Pericardium fibroblast (primary cell): ENCODE data around the gene REEP6. TPM values are rescaled to one million over a fixed set of nuclear protein-coding genes. Genes with fewer than 3 reads are reported as not detected.

Source experiments
- total RNA-seq: library from RNA; depleted of rRNA; stranded (reverse); fragments of >200 nt; gene quantifications from 2 replicates; pipeline ENCODE4 v1.2.3, GENCODE V29; 2015

REEP6 gene
- 6.1 and 12.4 TPM in 2 replicates for total RNA-seq

DNA sequence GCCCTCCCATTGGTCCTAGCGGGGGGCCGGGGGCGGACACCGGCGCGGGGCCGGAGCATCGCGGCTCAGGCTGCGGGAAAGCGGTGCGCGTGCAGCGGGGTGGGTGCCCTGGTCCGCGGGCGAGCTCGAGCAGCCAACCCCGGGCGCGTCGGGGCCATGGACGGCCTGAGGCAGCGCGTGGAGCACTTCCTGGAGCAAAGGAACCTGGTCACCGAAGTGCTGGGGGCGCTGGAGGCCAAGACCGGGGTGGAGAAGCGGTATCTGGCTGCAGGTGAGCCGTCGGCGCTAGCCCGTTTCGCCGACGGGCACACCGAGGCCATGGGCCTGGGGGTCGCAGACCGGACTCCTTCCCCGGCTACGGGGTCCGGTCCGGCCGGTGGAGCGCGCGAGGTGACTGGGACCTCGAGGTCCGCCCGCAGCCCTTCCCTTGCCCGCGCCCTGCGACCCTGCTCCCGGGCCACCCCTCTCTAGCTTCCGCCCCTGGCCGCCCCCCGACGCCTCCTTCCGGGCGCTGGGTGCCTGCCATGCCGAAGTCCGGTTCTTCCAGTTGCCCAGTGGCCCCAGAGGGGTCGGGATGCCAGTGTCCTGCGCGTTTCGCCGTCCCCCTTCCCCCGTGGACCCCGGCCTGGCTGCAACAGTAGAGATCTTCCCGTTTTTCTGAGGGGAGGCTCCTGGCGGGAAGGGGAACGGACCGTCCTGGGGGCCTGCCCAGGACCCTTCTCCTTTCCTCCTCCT is at the start of gene REEP6:
Gene REEP6, plus strand, starts transcription at position 68 of the 735 bp plus-strand sequence. Its CDS starts 89 bp downstream, at position 157.

GRCh38 chr19:1449467-1450442 is 41.2 kb upstream of the REEP6 start, which contains the start of gene APC2:
Gene APC2, plus strand, starts transcription at chr19:1450121. Its CDS starts 2,881 bp downstream, at chr19:1453002.

GRCh38 chr19:1478934-1479707 is 11.9 kb upstream of the REEP6 start, which contains the start of gene C19orf25:
Gene C19orf25, minus strand, starts transcription at chr19:1479215. Its CDS starts 312 bp downstream, at chr19:1478903.

DNA sequence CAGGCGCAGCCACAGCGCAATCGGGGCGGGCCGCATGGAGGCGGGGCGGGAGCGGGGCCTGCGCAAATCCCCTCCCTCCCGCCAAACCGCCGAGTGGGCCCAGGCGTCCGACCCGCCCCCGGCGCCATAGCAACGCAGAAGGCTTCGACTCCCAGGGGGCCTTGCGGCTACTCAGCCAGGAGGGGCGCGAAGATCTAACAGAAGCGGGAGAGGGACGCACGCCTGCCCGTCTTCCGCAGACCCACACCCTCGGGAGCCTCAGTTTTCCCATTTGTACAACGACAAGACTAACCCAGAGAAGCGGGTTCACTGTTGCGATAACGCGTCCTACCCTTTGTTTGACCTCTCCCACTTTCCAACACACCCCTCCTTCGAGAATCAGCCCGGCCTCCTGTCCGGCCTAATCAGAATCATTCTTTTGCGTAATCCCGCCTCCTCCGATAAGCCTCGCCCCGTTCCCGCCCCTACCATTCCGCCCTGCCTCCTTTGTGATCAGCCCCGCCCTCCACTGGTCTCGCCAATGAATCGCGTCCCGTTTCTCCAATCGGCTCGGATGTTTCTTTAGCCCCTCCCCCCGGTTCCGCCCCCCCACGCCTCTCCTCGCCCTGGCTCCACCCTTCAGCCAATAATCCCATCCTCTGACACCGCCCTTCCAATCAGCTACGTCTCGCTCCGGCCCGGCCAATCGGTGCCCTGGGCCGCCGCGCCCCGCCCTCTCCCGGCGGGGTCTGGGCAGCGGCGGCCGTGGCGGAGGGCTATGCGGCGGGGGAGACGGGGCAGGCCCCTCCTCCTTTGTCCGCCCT is 469 bp upstream of the REEP6 start, which contains the start of gene PCSK4:
Gene PCSK4, minus strand, starts transcription at position 40 of the 803 bp plus-strand sequence. Its CDS starts 4 bp downstream, at position 36.

GRCh38 chr19:1512671-1513498 is 21.9 kb downstream of the REEP6 start, which contains the start of gene ADAMTSL5:
Gene ADAMTSL5, minus strand, starts transcription at chr19:1513019. Its CDS starts 2,076 bp downstream, at chr19:1510943.

DNA sequence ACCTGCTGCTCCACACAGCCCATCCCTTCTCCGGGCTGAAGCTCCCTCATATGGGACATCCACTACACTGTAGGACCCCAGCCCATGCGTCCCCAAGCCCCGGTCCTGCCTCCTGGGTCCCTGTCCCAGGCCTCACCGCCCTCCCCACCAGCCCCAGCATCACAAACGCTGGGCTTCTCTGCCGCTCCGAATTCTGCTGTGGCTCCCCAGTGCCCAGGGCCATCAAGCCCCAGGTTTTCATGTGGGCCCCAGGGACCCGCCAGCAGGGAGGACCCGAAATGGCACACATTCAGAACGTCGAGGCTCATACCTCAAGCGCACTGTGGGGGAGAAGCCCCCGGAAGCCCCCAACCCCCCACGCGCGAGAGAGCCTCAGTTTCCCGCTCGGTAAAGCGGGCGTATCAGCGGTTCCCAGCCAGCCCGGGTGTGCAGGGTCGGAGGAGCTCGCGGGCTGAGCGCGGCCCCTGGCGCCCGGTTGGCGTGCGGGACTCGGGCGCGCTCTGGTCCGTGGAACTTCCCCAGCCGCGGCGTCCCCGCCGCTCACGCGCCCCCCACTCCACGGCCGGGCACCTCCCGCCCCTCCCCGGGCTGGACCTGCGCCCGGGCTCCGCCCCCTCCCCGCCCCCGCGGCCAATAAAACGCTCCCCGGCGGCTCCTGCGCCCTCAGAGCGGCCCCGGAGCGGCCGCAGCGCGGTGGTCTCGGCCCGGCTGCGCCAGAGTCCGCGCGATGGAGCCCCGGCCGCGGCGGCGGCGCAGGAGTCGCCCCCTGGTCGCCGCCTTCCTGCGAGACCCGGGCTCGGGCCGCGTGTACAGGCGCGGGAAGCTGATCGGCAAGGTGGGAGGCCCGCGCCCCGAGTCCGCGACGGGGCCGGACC is 32.7 kb downstream of the REEP6 start, which contains the start of gene PLK5:
Gene PLK5, plus strand, starts transcription at position 666 of the 875 bp plus-strand sequence. CDS start 2,920 bp downstream, outside the sequence.

Other genes with a start within 250 kb of the REEP6 start
- 86.9 and 99.1 TPM in 2 replicates for gene ATP5F1D, start 249.4 kb upstream of the REEP6 start, total RNA-seq
- 30.0 and 35.2 TPM in 2 replicates for gene MIDN, start 242.6 kb upstream of the REEP6 start, total RNA-seq
- 265 and 266 TPM in 2 replicates for gene CIRBP, start 221.8 kb upstream of the REEP6 start, total RNA-seq
- gene FAM174C, start 215.7 kb upstream of the REEP6 start, total RNA-seq: 68.3 and 69.5 TPM in 2 replicates
- not detected in 2 replicates for gene EFNA2, start 205.3 kb upstream of the REEP6 start, total RNA-seq
- 74.5 and 93.4 TPM in 2 replicates for gene NDUFS7, start 107.3 kb upstream of the REEP6 start, total RNA-seq
- gene GAMT, start 89.6 kb upstream of the REEP6 start, total RNA-seq: 52.0 and 87.9 TPM in 2 replicates
- 34.8 and 39.7 TPM in 2 replicates for gene DAZAP1, start 83.6 kb upstream of the REEP6 start, total RNA-seq
- 2,046 and 3,043 TPM in 2 replicates for gene RPS15, start 52.8 kb upstream of the REEP6 start, total RNA-seq
- 0.12 and 0.26 TPM in 2 replicates for gene APC2, start 41.1 kb upstream of the REEP6 start, total RNA-seq
- 33.8 and 60.8 TPM in 2 replicates for gene C19orf25, start 12.0 kb upstream of the REEP6 start, total RNA-seq
- gene PCSK4, start 831 bp upstream of the REEP6 start, total RNA-seq: 0.12 and 1.0 TPM in 2 replicates
- 8.8 and 14.8 TPM in 2 replicates for gene ADAMTSL5, start 21.8 kb downstream of the REEP6 start, total RNA-seq
- gene PLK5, start 32.9 kb downstream of the REEP6 start, total RNA-seq: not detected in 2 replicates
- gene MEX3D, start 77.1 kb downstream of the REEP6 start, total RNA-seq: 40.6 and 46.9 TPM in 2 replicates
- 106 and 111 TPM in 2 replicates for gene MBD3, start 101.7 kb downstream of the REEP6 start, total RNA-seq
- gene UQCR11, start 114.3 kb downstream of the REEP6 start, total RNA-seq: 75.7 and 111 TPM in 2 replicates
- 102 and 115 TPM in 2 replicates for gene TCF3, start 161.4 kb downstream of the REEP6 start, total RNA-seq